Thymus (tissue), 11 donors: ENCODE results near the gene MPLKIP. TPM values are rescaled to one million over a fixed set of nuclear protein-coding genes. Genes with fewer than 3 reads are reported as not detected.
"Not testable (repeated sequence)": the region's sequence is repeated elsewhere in the genome, so short reads cannot be mapped to it uniquely, and the experiment has no call there.

Experiments
- DNase-seq, 9 donors: peaks; one replicate each; pipeline ENCODE4 v3.0.0-alpha.2; 2013; ENCODE audit warnings: low spot score in 9 of 9, low read depth in 6 of 9, missing footprints in 1 of 9
- H3K27ac ChIP-seq, 2 donors: one replicate each; pipeline ENCODE4 v1.5.1; 2013; ENCODE audit warnings: control low read depth in 1 of 2, low read depth in 1 of 2, low read length in 1 of 2, mild to moderate bottlenecking in 1 of 2, moderate library complexity in 1 of 2
- H3K27me3 ChIP-seq, 2 donors: one replicate each; pipeline ENCODE4 v1.5.1; 2013; ENCODE audit warnings: low read length in 1 of 2; ENCODE audit not compliant: control insufficient read depth in 2 of 2, insufficient read depth in 1 of 2
- H3K36me3 ChIP-seq, 2 donors: one replicate each; pipeline ENCODE4 v1.5.1; 2013; ENCODE audit warnings: low read length in 1 of 2, mild to moderate bottlenecking in 1 of 2, moderate library complexity in 1 of 2; ENCODE audit not compliant: control insufficient read depth in 2 of 2, insufficient read depth in 2 of 2
- H3K4me1 ChIP-seq, 2 donors: one replicate each; pipeline ENCODE4 v1.5.1; 2013; ENCODE audit warnings: low read length in 2 of 2; ENCODE audit not compliant: control insufficient read depth in 2 of 2, insufficient read depth in 2 of 2
- H3K4me3 ChIP-seq, 2 donors: one replicate each; pipeline ENCODE4 v1.5.1; 2013; ENCODE audit warnings: low read length in 2 of 2, control low read depth in 1 of 2, mild to moderate bottlenecking in 1 of 2
- H3K9me3 ChIP-seq, 2 donors: one replicate each; pipeline ENCODE4 v1.5.1; 2013; ENCODE audit warnings: low read length in 1 of 2, mild to moderate bottlenecking in 1 of 2; ENCODE audit not compliant: control insufficient read depth in 2 of 2, insufficient read depth in 1 of 2
- WGBS: extraction: QIAGEN DNeasy Blood & Tissue Kit; methylation state at CpG from one replicate; pipeline ENCODE4 v1.1.7; 2013; 5-methylcytosine and 5-hydroxymethylcytosine counted together
- polyA plus RNA-seq: library from polyadenylated mRNA; stranded (reverse); fragments of 200-250 nt; gene quantifications from one replicate; pipeline ENCODE4 v1.2.3, GENCODE V29; 2013
- total RNA-seq: library from RNA; stranded (reverse); fragments of 120-200 nt; gene quantifications from one replicate; pipeline ENCODE4 v1.2.4, GENCODE V29; 2013
- donor health status: healthy.

MPLKIP gene
- total and polyA plus RNA-seq, 2 donors: 33.6 to 66.4 TPM

GRCh38 chr7:40118201-40118600 is 16.2 kb downstream of the MPLKIP start:
- H3K9me3 ChIP-seq, H3K4me3 ChIP-seq, H3K36me3 ChIP-seq, DNase-seq, H3K27me3 ChIP-seq, H3K4me1 ChIP-seq, H3K27ac ChIP-seq: not testable (repeated sequence)
- 98% methylated on average over 7 of the region's 7 CpGs for WGBS

DNA sequence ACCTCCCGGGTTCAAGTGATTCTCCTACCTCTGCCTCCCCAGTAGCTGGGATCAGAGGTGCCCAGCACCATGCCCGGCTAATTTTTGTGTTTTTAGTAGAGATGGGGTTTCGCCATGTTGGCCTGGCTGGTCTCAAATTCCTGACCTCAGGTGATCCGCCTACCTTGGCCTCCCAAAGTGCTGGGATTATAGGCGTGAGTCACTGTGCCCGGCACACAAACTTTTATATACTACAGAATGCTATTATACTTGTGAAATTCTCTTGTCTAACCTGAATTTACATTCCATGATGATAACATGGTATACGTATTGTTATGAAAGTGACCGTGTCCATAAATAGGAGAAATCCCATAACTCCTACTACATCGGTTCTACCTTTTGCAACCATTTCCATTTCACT is 17.2 kb downstream of the MPLKIP start:
- not testable (repeated sequence) for H3K27me3 ChIP-seq, H3K36me3 ChIP-seq, H3K4me3 ChIP-seq, H3K27ac ChIP-seq, H3K9me3 ChIP-seq, DNase-seq, H3K4me1 ChIP-seq
- 96% methylated on average over 9 of the region's 9 CpGs for WGBS

DNA sequence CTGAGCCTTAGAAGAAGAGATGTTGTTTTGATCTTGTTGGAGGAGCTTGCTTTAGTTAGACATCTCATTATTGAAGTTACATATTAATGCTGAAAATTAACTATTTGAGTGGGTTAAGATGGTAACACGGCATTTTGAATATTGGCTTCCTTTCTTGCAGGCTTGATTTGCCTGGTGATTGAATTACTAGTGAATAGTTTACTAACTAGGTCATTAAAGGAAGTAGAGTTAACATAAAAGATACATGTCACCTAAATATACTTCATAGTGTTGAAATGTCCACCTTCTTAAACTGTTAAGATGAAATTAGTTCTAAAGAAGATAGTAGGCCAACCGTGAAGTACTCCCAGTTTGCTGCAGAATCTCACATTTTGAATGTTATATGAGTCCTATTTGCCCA is 18.5 kb downstream of the MPLKIP start:
- no peaks in the 10 kb centered on the region for H3K36me3 ChIP-seq
- H3K4me1 ChIP-seq: no peaks in the 10 kb centered on the region
- H3K27me3 ChIP-seq: no peaks in the 10 kb centered on the region
- WGBS: 97% methylated on average over 2 of the region's 2 CpGs
- H3K27ac ChIP-seq: no peak overlapping the region
- DNase-seq: no peak
- no peak overlapping the region for H3K4me3 ChIP-seq
- no peaks in the 10 kb centered on the region for H3K9me3 ChIP-seq

GRCh38 chr7:40105879-40106473 is 28.4 kb downstream of the MPLKIP start:
- DNase-seq: no peak
- 97% methylated on average over 4 of the region's 4 CpGs for WGBS
- Histone ChIP-seq H3K4me1 (no peaks in the 10 kb centered on the region), H3K9me3 (no peaks in the 10 kb centered on the region), H3K27me3 (no peaks in the 10 kb centered on the region), H3K36me3 (no peaks in the 10 kb centered on the region), H3K4me3 (no peak overlapping the region), H3K27ac (no peak overlapping the region)

DNA sequence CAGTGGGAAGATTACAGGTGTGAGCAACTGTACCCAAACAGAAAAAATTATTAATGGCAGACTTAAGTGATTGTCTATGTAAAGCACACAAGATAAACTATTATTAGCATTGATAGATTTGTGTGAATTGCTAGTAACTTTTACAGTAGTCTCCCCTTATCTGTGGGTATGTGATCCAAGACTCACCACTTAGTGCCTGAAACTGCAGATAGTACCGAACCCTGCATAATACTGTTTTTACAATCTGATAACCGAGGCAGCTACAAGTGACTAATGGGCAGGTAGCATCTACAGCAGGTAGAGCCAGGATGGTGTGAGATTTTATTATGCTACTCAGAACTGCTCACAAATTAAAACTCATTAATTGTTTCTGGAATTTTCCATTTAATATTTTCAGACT is 31.5 kb downstream of the MPLKIP start:
- H3K9me3 ChIP-seq: no peaks in the 10 kb centered on the region
- H3K4me1 ChIP-seq: no peaks in the 10 kb centered on the region
- no peaks in the 10 kb centered on the region for H3K36me3 ChIP-seq
- no peak overlapping the region for H3K4me3 ChIP-seq
- DNase-seq: no peak
- WGBS: over 99% methylated on average over 2 of the region's 2 CpGs
- no peaks in the 10 kb centered on the region for H3K27me3 ChIP-seq
- no peak overlapping the region for H3K27ac ChIP-seq

GRCh38 chr7:40101201-40101600 is 33.2 kb downstream of the MPLKIP start:
- whole genome bisulfite sequencing: 99% methylated on average over 3 of the region's 3 CpGs
- H3K27me3 ChIP-seq: no peaks in the 10 kb centered on the region

GRCh38 chr7:40099837-40100236 is 34.6 kb downstream of the MPLKIP start:
- no peak for DNase-seq
- H3K36me3 ChIP-seq: peaks cover 4 to 14% of the 10 kb centered on the region in 2 donors
- 98% methylated on average over 4 of the region's 4 CpGs for WGBS

More at GRCh38 chr7:40101201-40101600, 33.2 kb downstream of the MPLKIP start:
- Histone ChIP-seq H3K27ac (no peak overlapping the region), H3K4me1 (no peaks in the 10 kb centered on the region), H3K4me3 (no peak overlapping the region), H3K36me3 (peaks cover 0 to under 1% of the 10 kb centered on the region in 2 donors), H3K9me3 (no peaks in the 10 kb centered on the region)
- DNase-seq: no peak

DNA sequence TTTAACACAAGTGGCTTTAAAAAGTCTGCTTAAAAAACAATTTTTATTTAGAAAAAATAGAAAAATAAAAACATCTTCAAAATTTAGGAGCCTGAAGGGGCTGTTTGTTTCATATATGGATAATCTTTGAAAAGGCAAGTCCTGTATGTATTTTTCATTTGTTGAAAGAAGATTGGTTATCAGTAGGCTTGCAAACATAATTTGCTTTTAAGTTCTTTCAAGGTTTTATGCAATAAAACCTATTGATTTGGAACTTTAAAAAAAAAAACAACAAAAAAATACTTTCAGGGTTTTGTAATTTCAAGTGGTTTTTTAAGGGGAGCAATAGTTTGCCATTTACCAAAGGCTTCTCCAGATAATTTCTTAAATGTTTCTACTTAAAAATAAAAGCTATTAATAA is 35.6 kb downstream of the MPLKIP start:
- Histone ChIP-seq H3K36me3 (peaks cover 15 to 24% of the 10 kb centered on the region in 2 donors), H3K27ac (no peak overlapping the region), H3K4me1 (no peaks in the 10 kb centered on the region), H3K4me3 (no peak overlapping the region), H3K27me3 (no peaks in the 10 kb centered on the region), H3K9me3 (no peaks in the 10 kb centered on the region)
- no peak for DNase-seq

More at GRCh38 chr7:40099837-40100236, 34.6 kb downstream of the MPLKIP start:
- H3K27me3 ChIP-seq: no peaks in the 10 kb centered on the region
- no peaks in the 10 kb centered on the region for H3K4me1 ChIP-seq
- no peak overlapping the region for H3K4me3 ChIP-seq
- H3K9me3 ChIP-seq: no peaks in the 10 kb centered on the region
- H3K27ac ChIP-seq: no peak overlapping the region

DNA sequence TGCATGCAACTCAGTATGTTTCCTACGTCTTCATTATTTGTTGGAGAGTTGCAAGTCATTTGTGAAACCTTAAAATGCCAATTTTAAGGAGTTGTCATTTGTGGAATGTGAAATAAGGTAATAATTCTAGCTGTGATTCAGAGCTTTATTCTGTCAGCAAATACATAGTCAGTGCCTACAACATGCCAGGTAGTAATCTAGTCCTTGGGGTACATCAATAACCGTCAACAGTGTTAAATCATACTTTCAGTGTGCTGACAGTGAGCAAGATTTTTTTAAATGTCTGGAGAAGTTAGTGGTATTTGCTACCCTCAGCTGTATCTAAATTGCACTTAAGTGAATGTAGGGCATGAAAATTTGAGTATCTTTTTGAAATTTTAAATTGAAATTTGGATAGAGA is 36.7 kb downstream of the MPLKIP start:
- 93% methylated on average over 2 of the region's 2 CpGs for whole genome bisulfite sequencing
- Histone ChIP-seq H3K4me1 (no peaks in the 10 kb centered on the region), H3K9me3 (no peaks in the 10 kb centered on the region), H3K4me3 (no peak overlapping the region), H3K27ac (no peak overlapping the region), H3K27me3 (no peaks in the 10 kb centered on the region), H3K36me3 (peaks cover 26 to 33% of the 10 kb centered on the region in 2 donors)
- no peak for DNase-seq
